Mucosa of stomach (tissue), 1 donor: ENCODE results near the gene RBM20.
A peak's percentile ranks its signal among the peaks of the same experiment; 100 is the strongest.

Experiments
- H3K27me3 ChIP-seq: one replicate; pipeline ENCODE4 v1.7.0; 2013; ENCODE audit warnings: mild to moderate bottlenecking, low read length; ENCODE audit not compliant: control insufficient read depth, insufficient read depth
- H3K36me3 ChIP-seq: one replicate; pipeline ENCODE4 v1.7.0; 2013; ENCODE audit warnings: low read length; ENCODE audit not compliant: control insufficient read depth, insufficient read depth
- H3K4me1 ChIP-seq: one replicate; pipeline ENCODE4 v1.7.0; 2013; ENCODE audit warnings: mild to moderate bottlenecking, low read length; ENCODE audit not compliant: control insufficient read depth, insufficient read depth
- H3K4me3 ChIP-seq: one replicate; pipeline ENCODE4 v1.7.0; 2013; ENCODE audit warnings: low read length
- H3K9ac ChIP-seq: one replicate; pipeline ENCODE4 v1.7.0; 2013; ENCODE audit warnings: mild to moderate bottlenecking, low read length, moderate library complexity
- H3K9me3 ChIP-seq: one replicate; pipeline ENCODE4 v1.7.0; 2013; ENCODE audit warnings: mild to moderate bottlenecking, low read length, moderate library complexity; ENCODE audit not compliant: control insufficient read depth
- donor health status: Pancreatic carcinoma.

Gene RBM20

GRCh38 chr10:110868981-110869380 is 224.8 kb downstream of the RBM20 start:
- peaks cover 51% of the 10 kb centered on the region for H3K4me1 ChIP-seq

DNA sequence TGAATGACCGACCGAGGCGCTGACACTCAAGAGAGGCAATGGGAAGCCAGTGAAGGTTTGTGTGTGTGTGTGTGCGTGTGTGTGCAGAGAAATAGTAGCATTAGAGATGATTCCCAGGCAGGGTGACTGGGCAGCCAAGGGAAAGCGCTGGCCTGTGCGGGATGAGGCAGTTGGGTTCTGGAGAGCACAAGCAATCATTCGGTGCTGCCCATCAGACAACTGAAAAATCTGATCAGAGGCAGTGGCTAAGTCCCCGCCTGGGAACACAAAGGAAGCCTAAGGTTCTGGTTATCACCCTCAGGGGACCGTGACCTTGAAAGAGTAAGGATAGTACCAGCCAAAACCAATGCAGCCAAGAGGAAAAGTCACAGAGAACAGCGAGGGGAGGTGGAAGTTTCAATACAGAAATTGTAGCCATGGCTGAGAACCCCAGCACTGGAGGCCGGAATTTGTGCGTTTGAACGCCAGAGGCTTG is 226.7 kb downstream of the RBM20 start:
- Histone ChIP-seq H3K9ac (peak overlapping the region; percentile 87), H3K36me3 (no peaks in the 10 kb centered on the region), H3K27me3 (no peaks in the 10 kb centered on the region), H3K4me3 (peak overlapping the region; percentile 39), H3K4me1 (peaks cover 32% of the 10 kb centered on the region), H3K9me3 (no peaks in the 10 kb centered on the region)

More at GRCh38 chr10:110868981-110869380, 224.8 kb downstream of the RBM20 start:
- Histone ChIP-seq H3K9ac (no peak overlapping the region), H3K36me3 (no peaks in the 10 kb centered on the region), H3K27me3 (no peaks in the 10 kb centered on the region), H3K9me3 (no peaks in the 10 kb centered on the region), H3K4me3 (no peak overlapping the region)

DNA sequence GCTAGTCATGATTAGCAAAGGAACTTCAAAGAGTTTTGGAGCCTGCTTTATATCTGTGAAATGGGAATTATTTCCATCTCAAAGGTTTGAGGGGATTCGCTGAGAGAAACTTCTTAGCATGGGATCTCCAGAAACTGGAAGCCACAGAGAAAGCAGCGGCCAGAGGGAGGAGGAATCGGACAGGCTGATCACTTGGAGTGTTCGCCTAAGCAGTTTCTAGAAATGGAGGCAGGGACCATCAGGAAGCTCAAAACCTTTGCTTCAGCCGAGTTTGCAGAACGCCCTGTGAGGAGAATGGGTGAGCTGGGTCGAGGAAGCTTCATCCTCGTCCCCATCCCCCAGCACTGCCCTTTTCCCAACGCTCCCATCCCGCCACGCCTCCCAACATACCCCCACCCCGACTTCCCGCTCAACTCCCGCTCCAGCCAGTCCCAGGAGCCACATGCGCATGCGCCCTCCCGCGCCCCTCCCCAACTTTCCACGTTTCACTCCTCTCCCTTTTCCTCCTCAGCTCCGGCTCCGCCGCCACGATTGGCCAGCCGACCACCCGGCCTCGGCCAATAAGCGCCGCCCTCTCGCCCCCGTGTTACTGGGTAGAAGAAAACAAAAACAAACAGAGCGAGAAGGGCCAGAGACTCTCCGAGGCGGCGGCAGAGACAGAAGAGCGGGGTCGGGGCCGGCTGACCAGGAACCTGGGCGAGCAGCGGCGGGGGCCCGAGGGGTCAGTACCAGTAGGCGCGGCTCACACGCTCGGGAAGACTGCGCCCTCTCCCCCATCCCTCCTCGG is 227.4 kb downstream of the RBM20 start, which contains the start of gene PDCD4:
Gene PDCD4 (plus strand): TSS at position 631 of the 787 bp plus-strand sequence. CDS start 4,100 bp downstream, outside the sequence.
- H3K4me1 ChIP-seq, result peaks cover 26% of the 10 kb centered on the region
- no peaks in the 10 kb centered on the region for H3K36me3 ChIP-seq
- H3K9me3 ChIP-seq, result no peaks in the 10 kb centered on the region
- H3K9ac ChIP-seq, result peak within 1 kb of the TSS; percentile 87
- H3K4me3 ChIP-seq, result peak within 1 kb of the TSS; percentile 44
- no peaks in the 10 kb centered on the region for H3K27me3 ChIP-seq

GRCh38 chr10:110872145-110872983 is 228.2 kb downstream of the RBM20 start:
- no peaks in the 10 kb centered on the region for H3K36me3 ChIP-seq
- peaks cover 17% of the 10 kb centered on the region for H3K4me1 ChIP-seq
- peak overlapping the region; percentile 44 for H3K4me3 ChIP-seq
- H3K9ac ChIP-seq, result peak overlapping the region; percentile 87
- H3K9me3 ChIP-seq, result no peaks in the 10 kb centered on the region
- no peaks in the 10 kb centered on the region for H3K27me3 ChIP-seq

DNA sequence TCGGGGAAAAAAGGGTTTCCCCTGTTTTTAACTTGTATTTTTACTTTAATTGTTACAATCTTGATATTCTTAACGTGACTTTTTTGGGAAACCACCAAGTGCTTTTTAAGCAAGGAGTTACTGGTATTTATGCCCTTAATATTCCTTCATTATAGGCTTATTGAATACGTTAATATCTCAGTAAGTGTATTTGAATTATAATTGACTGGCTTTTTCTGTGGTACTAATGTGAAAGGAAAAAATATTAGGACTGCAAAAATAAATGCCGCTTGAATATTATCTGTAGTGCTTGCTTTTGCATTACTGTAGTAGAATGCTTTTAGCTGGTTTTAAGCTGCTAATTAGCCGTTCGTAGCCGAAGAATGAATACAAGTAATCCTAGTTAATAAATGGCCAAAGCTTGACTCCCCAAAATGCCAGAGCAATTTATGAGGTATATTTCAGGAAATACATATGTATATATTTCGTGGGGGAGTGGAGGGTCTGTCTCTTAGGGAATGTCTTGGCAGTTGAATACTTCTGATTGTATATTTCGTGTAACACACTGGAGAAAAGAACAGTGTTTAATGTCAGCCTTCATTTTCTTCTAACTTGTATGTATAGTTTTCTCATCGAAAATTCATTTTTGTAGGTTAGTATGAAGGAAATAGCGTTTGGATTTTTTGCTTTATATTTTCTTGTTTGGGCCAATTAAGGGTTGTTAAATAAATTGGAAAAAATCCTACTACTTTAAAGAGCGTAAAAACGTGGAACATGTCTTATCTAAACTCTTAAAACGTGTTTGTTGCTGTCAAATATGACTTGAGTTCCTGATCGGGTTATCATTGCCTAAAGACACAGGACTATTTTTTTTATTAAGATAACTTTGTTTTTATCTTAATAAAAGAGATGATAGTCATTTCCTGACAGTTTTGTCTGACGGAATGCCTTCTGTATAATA is 229.1 kb downstream of the RBM20 start:
- no peaks in the 10 kb centered on the region for H3K36me3 ChIP-seq
- H3K9ac ChIP-seq, result peak overlapping the region; percentile 87
- peaks cover 15% of the 10 kb centered on the region for H3K4me1 ChIP-seq
- no peaks in the 10 kb centered on the region for H3K27me3 ChIP-seq
- peak overlapping the region; percentile 44 for H3K4me3 ChIP-seq
- H3K9me3 ChIP-seq, result no peaks in the 10 kb centered on the region

GRCh38 chr10:110873951-110874350 is 229.8 kb downstream of the RBM20 start:
- peak overlapping the region; percentile 87 for H3K9ac ChIP-seq
- no peaks in the 10 kb centered on the region for H3K9me3 ChIP-seq
- H3K27me3 ChIP-seq, result no peaks in the 10 kb centered on the region
- H3K4me1 ChIP-seq, result peaks cover 15% of the 10 kb centered on the region
- no peaks in the 10 kb centered on the region for H3K36me3 ChIP-seq
- peak overlapping the region; percentile 14 for H3K4me3 ChIP-seq

- Histone ChIP-seq H3K4me1 (peaks cover 10% of the 10 kb centered on the region), H3K9me3 (no peaks in the 10 kb centered on the region), H3K36me3 (no peaks in the 10 kb centered on the region), H3K4me3 (no peak overlapping the region), H3K9ac (no peak overlapping the region), H3K27me3 (no peaks in the 10 kb centered on the region)
These were observed 231.9 kb downstream of the RBM20 start for GRCh38 chr10:110876000-110876399.

DNA sequence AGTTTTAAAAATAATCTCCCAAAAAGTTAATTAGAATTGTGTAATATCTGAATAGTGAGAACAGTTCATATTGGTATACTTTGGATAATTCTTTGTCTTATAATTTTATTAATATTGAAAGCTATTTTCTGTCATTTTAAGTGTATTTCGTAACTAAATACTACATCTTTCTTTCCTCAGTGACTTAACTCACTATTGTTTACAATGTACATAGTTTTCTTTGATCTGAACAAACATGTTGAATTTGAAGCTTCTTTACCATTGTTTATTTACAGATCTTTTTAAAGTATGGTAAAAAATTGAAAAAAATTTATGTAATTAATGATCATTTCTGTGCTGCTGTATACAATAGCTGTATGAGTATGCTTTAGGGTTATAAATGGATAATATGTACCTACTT is 232.7 kb downstream of the RBM20 start:
- Histone ChIP-seq H3K4me1 (peaks cover 4% of the 10 kb centered on the region), H3K27me3 (no peaks in the 10 kb centered on the region), H3K9ac (no peak overlapping the region), H3K4me3 (no peak overlapping the region), H3K9me3 (no peaks in the 10 kb centered on the region), H3K36me3 (no peaks in the 10 kb centered on the region)

DNA sequence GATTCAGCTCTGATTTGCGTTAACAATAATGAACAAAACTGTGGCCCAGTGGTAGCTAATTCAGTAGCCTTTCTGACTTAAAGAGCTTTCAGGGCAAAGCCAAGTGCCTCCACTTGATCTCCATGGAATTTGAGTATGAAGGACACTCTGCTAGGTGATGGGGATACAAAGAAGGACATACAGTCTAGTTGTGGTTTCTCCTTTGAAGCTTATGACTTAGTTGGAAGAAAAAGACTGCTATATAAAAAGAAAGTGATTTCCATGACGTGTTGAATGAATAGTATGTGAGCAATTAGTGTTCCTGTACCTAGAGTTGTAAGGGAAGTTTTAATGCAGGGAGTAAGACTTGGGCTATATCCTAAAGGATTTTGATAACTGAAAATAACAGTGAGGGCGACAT is 235.9 kb downstream of the RBM20 start:
- no peak overlapping the region for H3K9ac ChIP-seq
- H3K4me3 ChIP-seq, result no peak overlapping the region
- no peaks in the 10 kb centered on the region for H3K36me3 ChIP-seq
- H3K4me1 ChIP-seq, result peaks cover 11% of the 10 kb centered on the region
- H3K27me3 ChIP-seq, result no peaks in the 10 kb centered on the region
- no peaks in the 10 kb centered on the region for H3K9me3 ChIP-seq

DNA sequence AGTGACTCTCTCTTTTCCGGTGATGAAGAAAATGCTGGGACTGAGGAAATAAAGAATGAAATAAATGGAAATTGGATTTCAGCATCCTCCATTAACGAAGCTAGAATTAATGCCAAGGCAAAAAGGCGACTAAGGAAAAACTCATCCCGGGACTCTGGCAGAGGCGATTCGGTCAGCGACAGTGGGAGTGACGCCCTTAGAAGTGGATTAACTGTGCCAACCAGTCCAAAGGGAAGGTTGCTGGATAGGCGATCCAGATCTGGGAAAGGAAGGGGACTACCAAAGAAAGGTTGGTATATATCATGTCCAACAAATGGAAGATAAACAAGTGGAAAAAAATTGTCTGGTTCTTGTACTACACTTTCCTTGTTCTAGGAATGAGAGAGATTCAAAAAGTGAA is 237.1 kb downstream of the RBM20 start:
- H3K27me3 ChIP-seq, result no peaks in the 10 kb centered on the region
- no peak overlapping the region for H3K4me3 ChIP-seq
- no peak overlapping the region for H3K9ac ChIP-seq
- H3K36me3 ChIP-seq, result no peaks in the 10 kb centered on the region
- peaks cover 13% of the 10 kb centered on the region for H3K4me1 ChIP-seq
- H3K9me3 ChIP-seq, result no peaks in the 10 kb centered on the region

GRCh38 chr10:110881905-110882304 is 237.8 kb downstream of the RBM20 start:
- Histone ChIP-seq H3K9me3 (no peaks in the 10 kb centered on the region), H3K4me1 (peaks cover 16% of the 10 kb centered on the region), H3K36me3 (no peaks in the 10 kb centered on the region), H3K4me3 (no peak overlapping the region), H3K27me3 (no peaks in the 10 kb centered on the region), H3K9ac (peak overlapping the region; percentile 2)
